Fibroblast of the conjunctiva (primary cell): ENCODE data around the gene MYL3.

Experiments used
- DNase-seq: peaks from one replicate; pipeline ENCODE4 v3.0.0-alpha.2; 2010; ENCODE audit warnings: low read depth

The MYL3 gene

GRCh38 chr3:46899151-46900006 lies 36.1 kb upstream of the MYL3 start:
- no peak for DNase-seq

GRCh38 chr3:46898321-46899150 lies 35.3 kb upstream of the MYL3 start:
- no peak for DNase-seq

DNA sequence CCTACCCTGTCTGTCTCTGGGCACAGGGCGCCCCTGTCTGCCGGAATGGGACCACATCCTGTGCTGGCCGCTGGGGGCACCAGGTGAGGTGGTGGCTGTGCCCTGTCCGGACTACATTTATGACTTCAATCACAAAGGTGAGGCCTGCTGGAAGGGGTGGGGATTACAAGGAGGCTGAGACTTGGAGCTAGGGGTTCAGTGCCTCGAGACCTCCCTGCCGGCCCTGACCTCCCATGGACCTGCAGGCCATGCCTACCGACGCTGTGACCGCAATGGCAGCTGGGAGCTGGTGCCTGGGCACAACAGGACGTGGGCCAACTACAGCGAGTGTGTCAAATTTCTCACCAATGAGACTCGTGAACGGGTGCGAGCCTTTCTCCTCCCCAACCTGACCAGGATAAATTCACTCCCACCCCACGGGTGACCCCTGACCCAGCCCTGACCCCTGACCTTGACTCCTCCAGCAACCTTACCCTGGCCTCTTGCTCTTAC lies 34.6 kb upstream of the MYL3 start:
- no peak for DNase-seq

- DNase-seq: no peak
Observed at GRCh38 chr3:46897031-46897430, 33.8 kb upstream of the MYL3 start.

DNA sequence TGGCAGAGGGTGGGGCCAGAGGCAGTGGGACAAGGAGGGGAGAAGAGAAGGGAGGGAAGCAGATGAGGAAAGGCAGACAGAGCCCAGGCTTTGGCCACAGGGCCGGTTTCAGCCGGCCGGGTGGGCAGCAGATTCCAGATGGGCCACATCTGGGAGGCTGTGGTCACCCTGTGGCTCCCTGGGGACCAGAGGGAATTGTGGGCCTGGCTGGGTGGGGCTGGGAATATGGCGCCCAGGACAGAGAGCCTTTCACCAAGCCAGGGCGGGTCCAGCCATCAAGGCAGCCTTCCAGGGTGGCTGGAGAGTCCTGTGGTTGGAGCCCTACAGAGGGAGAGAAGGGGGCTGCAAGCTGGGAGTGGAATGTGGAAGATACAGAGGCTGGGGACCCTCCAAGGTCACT lies 33.1 kb upstream of the MYL3 start:
- no peak for DNase-seq

DNA sequence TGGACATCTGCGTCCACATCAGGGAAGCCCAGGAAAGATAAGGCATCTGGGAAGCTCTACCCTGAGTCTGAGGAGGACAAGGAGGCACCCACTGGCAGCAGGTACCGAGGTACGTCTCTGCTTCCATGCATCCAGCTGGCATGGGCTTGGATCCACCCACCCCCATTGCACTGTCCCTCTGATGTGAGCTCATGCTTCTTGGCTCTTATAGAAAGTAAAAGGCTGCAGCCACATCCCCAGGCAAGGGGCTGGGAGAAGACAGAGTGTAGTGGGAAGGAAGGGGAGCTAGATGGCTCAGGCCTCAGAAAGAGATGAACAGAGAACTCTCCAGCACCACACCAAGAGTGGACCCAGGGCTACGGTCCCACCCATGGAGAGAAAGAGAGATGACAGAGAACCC lies 32.5 kb upstream of the MYL3 start:
- DNase-seq: no peak

GRCh38 chr3:46895204-46895660 lies 32.0 kb upstream of the MYL3 start:
- DNase-seq: no peak

DNA sequence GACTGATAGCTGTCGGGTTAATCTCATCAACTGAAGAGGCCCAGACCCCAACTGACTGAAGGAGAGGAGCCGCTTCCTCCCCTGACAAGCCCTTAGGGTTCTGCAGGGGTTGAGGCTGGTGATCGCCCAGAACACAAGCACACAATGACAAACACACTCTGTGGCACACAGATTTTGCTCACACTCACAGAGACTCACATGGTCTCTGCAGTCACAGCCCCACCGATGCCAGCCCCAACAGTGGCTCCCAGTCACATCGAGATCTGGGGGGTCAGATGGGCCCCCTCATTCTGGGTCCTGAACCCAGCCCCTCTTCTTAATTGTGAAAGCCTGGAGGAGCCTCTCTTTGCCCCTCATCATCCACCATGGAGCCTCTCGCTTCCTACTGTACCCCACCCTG lies 31.0 kb upstream of the MYL3 start:
- DNase-seq: no peak

GRCh38 chr3:46893763-46894162 lies 30.5 kb upstream of the MYL3 start:
- no peak for DNase-seq

- DNase-seq: no peak
Observed at GRCh38 chr3:46893146-46893748, 30.0 kb upstream of the MYL3 start.

DNA sequence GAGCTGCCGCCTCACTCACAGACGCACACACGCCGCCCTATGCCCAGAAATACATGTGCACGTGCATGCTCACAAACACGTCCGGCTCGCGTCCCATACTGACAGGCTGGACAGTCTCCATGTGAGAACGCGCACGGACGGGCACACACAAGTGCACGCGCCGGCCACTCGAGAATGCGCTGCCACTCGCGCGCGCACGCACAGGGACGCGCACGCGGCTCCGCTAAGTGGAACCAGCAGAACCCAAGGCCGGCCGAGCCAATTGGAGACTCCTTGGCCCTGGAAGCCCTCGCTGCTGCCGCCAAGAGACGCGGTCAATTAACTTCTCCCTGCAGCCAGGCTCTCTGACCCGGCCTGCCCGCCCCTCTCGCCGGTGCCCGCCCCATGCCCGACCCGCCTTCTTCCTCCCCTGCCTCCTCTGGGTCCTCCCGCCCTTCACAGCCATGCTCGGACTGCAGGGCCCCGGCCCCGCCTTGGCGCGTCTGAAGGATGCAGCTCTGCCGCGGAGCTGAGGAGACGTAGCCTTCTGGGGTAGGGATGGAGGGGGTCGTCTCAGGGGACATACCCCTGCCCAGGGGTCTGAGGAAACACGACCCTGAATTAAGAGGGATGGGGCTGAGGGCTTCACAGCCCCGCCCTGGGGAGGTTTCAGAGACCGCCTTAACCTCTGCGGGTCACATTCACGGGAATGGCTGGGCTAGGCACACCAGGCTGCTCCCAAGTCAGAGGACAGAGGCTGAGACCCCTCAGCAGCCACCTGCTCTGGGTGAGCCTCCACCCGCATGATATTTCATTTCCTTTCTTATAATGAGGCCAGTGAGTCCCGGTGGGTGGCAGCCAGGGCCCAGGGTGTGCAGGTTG lies 29.3 kb upstream of the MYL3 start:
- DNase-seq: peak; percentile 50

- DNase-seq: no peak
Observed at GRCh38 chr3:46891132-46891531, 27.9 kb upstream of the MYL3 start.

GRCh38 chr3:46890132-46890531 lies 26.9 kb upstream of the MYL3 start:
- DNase-seq: no peak

DNA sequence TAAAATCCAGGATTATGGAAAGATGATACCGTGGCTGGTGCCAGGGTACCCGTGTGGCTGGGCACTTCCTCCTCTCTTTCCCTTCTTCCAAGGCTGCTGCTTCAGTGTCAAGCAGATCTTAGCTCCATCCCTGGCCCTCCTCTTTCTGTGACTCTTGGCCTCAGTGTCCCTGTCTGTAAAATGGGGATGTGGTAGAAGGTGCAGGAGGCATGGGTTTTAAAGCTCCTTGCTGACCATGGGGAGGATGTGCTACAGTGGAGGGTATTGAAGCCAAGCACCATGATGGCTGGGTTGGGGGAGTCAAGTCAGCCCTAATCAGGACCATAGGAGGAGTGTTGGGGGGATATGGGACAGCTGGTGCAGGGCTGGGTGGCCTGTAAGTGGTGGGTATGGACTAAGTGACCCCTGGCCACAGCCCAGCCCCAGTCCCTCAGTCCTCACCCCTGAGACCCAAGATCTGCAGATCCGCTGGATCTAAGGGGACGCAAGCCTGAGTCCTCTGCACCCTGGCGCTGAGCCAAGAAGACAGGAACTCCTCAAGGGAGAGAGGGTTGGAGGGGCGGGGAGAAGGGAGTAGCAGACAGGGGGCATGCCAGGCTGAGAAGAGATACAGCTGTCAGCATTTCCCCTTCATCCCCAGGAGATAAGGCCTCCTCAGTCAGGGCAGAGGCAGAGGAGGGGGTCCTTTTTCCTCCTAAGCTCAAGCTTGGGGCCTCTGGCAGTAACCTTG lies 26.3 kb upstream of the MYL3 start:
- no peak for DNase-seq

DNA sequence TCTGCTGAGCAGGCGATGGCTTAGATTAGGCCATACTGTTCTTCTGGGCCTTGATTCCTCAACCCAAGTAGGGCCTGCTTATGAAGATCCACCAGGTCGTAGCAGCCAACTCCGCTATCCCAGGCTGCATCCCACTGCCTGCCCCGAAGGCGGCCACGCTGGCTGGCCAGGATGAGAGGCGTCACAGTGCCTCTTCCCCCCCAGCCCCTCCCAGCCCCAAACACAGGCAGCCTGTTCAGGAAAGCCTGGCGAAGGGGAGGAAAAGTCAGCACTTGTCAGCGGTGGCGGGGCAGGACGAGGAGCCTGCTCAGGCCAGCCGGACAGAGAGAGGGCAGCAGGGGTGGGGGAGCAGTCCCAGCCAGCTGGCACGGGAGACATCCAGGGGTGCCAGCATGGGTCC lies 25.5 kb upstream of the MYL3 start:
- DNase-seq: no peak

DNA sequence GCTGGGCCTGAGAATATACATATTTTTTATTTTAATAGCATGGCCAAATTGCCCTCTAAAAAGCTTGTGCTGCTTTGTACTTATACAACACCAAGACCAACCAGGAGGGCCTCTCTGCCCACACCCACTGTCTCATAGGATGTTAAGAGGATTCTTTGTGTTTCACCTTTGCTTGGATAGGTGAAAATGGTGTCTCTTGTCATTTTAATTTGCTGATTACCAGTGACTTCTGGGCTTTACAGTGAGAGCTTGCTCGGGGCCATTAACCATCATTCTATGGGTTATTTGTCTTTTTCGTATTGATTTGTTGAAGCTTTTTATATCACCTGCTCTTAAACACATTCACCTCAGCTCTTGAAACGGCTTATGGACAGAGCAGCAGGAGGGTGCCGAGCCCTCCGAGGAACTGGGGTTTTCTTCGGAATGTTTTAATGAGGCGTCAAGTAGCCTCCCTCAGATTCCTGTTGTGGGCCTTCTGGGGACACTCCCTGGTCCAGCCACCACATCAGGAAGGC lies 24.8 kb upstream of the MYL3 start:
- no peak for DNase-seq

GRCh38 chr3:46885612-46886011 lies 22.4 kb upstream of the MYL3 start:
- no peak for DNase-seq

GRCh38 chr3:46884929-46885328 lies 21.7 kb upstream of the MYL3 start:
- no peak for DNase-seq

GRCh38 chr3:46884427-46884826 lies 21.2 kb upstream of the MYL3 start:
- DNase-seq: no peak

GRCh38 chr3:46883830-46884185 lies 20.6 kb upstream of the MYL3 start:
- DNase-seq: no peak
